Heart left ventricle (tissue), 13 donors: ENCODE results near the gene FKBP5.

Experiments used
- POLR2A ChIP-seq, 2 donors: fragments of 450-650 bp; IDR thresholded peaks; one replicate each; pipeline ENCODE4 v1.6.1; 2017; ENCODE audit warnings: antibody characterized with exemption in 2 of 2, mild to moderate bottlenecking in 2 of 2, moderate library complexity in 2 of 2
- TF ChIP-seq, protein P1 (sequence below), 12 donors: fragments of 200-600 bp; sonication (generic) in 4 of 12; IDR thresholded peaks; one replicate each; pipeline versions ENCODE4 v1.5.0 to v1.8.0; 2018 to 2022; ENCODE audit warnings: antibody characterized with exemption in 12 of 12, mild to moderate bottlenecking in 5 of 12
- donor health status: ischemic (EF 13 %, LVEDD 7.1; RV severe dilation, severe dysfunction).
- donor health status: DM: no; HTN: yes; CAD: no.
- donor health status: DM: no; HTN: no; CAD: no.
- donor health status: ischemic (EF 25% LVEDD 6.9; RV normal size, moderate dysfunction).
- donor health status: ischemic (EF 25% LVEDD 5.7; RV mildly dilated, moderate dysfunction).
- donor health status: ischemic (EF 35%, LVEDD 5.7; RV mildly dilated, moderate dysfunction).
- donor health status: nonischemic (EF 11% LVEDD 7.7; RV severe dilation, severe dysfunction).
- donor health status: DM: yes; HTN: yes; CAD: no.
- donor health status: PGD.
- donor health status: ischemic (EF 29% LVEDD 5.4; RV normal size, mild dysfunction).
- donor health status: nonischemic (EF 23%, LVEDD 6.1; RV moderate dilation, normal function).

DNA sequence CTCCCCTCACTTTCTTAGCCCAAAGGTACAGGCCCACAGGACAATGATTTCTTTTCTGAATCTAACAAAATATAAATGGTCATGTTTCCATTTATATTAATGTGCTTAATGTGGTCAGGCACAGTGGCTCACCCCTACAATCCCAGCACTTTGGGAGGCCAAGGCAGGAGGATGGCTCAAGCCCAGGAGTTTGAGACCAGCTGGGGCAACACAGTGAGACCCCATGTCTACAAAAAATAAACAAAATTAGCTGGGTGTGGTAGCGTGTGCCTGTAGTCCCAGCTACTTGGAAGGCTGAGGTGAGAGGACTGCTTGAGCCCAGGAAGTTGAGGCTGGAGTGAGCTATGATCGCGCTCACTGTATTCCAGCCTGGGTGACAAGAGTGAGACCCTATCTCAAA lies 98.8 kb downstream of the FKBP5 start:
- TF ChIP-seq, protein P1, sequence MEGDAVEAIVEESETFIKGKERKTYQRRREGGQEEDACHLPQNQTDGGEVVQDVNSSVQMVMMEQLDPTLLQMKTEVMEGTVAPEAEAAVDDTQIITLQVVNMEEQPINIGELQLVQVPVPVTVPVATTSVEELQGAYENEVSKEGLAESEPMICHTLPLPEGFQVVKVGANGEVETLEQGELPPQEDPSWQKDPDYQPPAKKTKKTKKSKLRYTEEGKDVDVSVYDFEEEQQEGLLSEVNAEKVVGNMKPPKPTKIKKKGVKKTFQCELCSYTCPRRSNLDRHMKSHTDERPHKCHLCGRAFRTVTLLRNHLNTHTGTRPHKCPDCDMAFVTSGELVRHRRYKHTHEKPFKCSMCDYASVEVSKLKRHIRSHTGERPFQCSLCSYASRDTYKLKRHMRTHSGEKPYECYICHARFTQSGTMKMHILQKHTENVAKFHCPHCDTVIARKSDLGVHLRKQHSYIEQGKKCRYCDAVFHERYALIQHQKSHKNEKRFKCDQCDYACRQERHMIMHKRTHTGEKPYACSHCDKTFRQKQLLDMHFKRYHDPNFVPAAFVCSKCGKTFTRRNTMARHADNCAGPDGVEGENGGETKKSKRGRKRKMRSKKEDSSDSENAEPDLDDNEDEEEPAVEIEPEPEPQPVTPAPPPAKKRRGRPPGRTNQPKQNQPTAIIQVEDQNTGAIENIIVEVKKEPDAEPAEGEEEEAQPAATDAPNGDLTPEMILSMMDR (IDR thresholded peaks at IDR 0.05) = no peak
- no peak for TF ChIP-seq POLR2A (IDR thresholded peaks at IDR 0.05)
